Bronchial epithelial cell (primary cell): Measurements from ENCODE around the gene LRRC4. TPM values are rescaled to one million over a fixed set of nuclear protein-coding genes. Genes with fewer than 3 reads are reported as not detected.
A peak's percentile ranks its signal among the peaks of the same experiment; 100 is the strongest.

Source experiments
- DNase-seq: peaks from one replicate; pipeline ENCODE4 v3.0.0-alpha.2; 2010; ENCODE audit warnings: low read depth
- FAIRE-seq: peaks from 2 replicates; lab custom pipeline; 2011; peaks lifted over from hg19 to GRCh38; lab: Jason Lieb, UNC
- H3K27me3 ChIP-seq: 2 replicates; pipeline ENCODE4 v1.5.1; 2011; ENCODE audit warnings: low read length; ENCODE audit not compliant: control insufficient read depth, insufficient read depth
- H3K36me3 ChIP-seq: 2 replicates; pipeline ENCODE4 v1.5.1; 2011; ENCODE audit warnings: low read length; ENCODE audit not compliant: control insufficient read depth, insufficient read depth
- H3K4me3 ChIP-seq: 2 replicates; pipeline ENCODE4 v1.5.1; 2011; ENCODE audit warnings: mild to moderate bottlenecking, low read depth, low read length, control low read depth
- total RNA-seq: library from RNA; depleted of rRNA; stranded (reverse); fragments of >200 nt; gene quantifications from 2 replicates; pipeline ENCODE4 v1.2.1, GENCODE V29; 2014
- TF ChIP-seq, protein P1 (sequence below): IDR thresholded peaks from 2 replicates; pipeline ENCODE4 v1.5.1; 2011; ENCODE audit warnings: mild to moderate bottlenecking, moderate library complexity, low read length, control low read depth, inconsistent platforms; ENCODE audit not compliant: insufficient read depth, severe bottlenecking

Gene LRRC4
- total RNA-seq, 1 donor from 2014 or later = under 0.01 TPM

DNA sequence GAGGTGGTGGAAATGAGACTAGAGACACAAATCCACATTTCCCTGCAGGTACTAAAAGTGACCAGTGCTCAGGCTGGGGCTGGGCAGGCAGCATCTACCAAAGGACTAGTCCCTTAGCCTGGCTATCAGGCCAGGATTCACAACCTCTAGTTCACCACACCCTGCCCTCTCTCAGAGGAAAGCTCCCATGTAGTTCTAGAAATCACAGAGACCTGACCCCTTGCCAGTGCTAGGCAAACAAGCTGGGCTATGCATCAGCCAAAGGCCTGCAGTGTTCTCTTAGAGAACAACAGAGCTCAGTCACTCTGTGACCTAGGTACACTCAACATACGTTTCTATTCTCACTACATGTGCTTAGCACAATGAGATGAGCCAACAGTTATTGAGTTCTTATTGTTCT lies 26.7 kb upstream of the LRRC4 start:
- no peak for DNase-seq
- Histone ChIP-seq H3K36me3 (no peaks in the 10 kb centered on the region), H3K4me3 (no peak overlapping the region), H3K27me3 (no peaks in the 10 kb centered on the region)
- no peak for FAIRE-seq
- TF ChIP-seq, protein P1, sequence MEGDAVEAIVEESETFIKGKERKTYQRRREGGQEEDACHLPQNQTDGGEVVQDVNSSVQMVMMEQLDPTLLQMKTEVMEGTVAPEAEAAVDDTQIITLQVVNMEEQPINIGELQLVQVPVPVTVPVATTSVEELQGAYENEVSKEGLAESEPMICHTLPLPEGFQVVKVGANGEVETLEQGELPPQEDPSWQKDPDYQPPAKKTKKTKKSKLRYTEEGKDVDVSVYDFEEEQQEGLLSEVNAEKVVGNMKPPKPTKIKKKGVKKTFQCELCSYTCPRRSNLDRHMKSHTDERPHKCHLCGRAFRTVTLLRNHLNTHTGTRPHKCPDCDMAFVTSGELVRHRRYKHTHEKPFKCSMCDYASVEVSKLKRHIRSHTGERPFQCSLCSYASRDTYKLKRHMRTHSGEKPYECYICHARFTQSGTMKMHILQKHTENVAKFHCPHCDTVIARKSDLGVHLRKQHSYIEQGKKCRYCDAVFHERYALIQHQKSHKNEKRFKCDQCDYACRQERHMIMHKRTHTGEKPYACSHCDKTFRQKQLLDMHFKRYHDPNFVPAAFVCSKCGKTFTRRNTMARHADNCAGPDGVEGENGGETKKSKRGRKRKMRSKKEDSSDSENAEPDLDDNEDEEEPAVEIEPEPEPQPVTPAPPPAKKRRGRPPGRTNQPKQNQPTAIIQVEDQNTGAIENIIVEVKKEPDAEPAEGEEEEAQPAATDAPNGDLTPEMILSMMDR = no peak

DNA sequence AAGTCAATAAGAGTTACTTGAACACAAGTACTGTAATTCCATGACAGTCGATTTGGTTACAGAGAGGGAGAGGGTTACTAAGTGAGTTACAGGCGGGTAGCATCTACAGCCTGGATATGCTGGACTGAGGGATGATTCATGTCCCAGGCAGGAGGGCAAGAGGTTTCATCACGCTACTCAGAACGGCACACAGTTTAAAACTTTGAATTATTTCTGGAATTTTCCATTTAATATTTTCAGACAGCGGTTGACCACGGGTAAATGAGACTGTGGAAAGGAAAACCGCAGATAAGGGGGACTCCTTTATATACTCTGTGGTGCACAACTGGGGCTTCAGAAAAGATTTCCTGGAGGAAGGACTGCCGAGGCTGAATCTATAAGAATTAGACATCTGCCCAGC lies 25.7 kb upstream of the LRRC4 start:
- DNase-seq = no peak
- no peak for FAIRE-seq

DNA sequence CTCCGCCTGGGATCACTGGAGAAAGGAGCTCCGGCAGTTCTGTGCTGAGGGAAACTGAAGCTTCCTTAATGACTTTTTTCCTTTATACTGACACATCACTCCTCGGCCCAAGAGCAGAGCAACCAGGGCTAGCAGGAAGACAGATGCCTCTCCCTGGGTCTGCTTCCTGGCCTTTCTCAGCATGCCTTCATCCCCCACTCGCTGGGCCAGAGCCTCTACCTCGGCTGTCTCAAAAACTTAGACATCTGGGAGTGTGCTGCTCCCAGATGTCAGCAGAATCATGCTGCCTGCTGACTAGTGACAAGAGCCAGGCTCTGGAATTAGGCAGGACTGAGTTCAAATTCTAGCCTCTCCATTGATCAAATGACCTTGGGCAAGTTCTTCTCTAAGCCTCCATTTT lies 24.4 kb upstream of the LRRC4 start:
- H3K36me3 ChIP-seq = no peaks in the 10 kb centered on the region
- no peak overlapping the region for H3K4me3 ChIP-seq
- no peak for DNase-seq
- no peaks in the 10 kb centered on the region for H3K27me3 ChIP-seq
- TF ChIP-seq, protein P1 = no peak
- no peak for FAIRE-seq

More for the DNA sequence above, 25.7 kb upstream of the LRRC4 start:
- Histone ChIP-seq H3K27me3 (no peaks in the 10 kb centered on the region), H3K4me3 (no peak overlapping the region), H3K36me3 (no peaks in the 10 kb centered on the region)
- TF ChIP-seq, protein P1 = no peak

DNA sequence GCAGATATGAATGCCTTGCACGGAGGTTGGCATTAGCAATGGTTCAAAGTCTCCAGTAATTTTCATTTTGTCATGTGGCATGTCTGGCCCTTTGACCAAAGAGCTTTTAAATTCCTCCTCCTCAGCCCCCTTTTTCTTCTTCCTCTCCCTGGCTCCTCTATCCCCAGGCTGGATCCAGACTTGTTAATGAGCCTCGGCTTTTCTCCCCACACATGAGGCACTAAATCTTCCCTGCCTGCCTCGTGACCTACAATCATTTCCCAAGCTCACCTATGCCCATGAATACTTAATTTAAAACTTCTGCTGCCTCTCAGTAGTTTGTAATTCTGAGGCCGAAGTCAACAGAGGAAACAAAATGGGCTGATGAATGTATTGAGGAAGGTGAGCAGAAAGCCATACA lies 23.3 kb upstream of the LRRC4 start:
- FAIRE-seq = no peak
- no peak for DNase-seq
- no peak overlapping the region for H3K4me3 ChIP-seq
- TF ChIP-seq, protein P1 = no peak
- no peaks in the 10 kb centered on the region for H3K27me3 ChIP-seq
- no peaks in the 10 kb centered on the region for H3K36me3 ChIP-seq

DNA sequence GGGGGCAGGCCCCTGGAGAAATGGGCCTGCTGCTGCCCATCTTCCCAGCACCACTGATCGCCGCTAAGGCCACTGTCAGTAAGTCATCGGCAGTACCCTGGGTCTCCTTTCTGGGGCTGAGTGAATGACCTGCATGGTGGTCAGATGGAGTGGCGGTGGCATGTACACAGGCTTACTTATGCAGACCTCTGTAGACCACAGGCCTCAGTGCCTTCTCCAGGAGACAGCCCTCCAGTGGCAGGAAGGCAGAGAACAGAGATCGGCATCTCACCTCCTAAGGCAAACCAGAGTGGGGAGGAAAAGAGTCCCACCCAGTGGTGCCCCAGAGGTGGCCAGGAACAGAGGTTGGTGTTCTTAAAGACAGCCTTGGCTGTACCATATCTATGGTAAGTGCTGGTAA lies 22.8 kb upstream of the LRRC4 start:
- DNase-seq (no peak), FAIRE-seq (no peak)
- Histone ChIP-seq H3K27me3 (no peaks in the 10 kb centered on the region), H3K4me3 (no peak overlapping the region), H3K36me3 (no peaks in the 10 kb centered on the region)
- TF ChIP-seq, protein P1 = no peak

DNA sequence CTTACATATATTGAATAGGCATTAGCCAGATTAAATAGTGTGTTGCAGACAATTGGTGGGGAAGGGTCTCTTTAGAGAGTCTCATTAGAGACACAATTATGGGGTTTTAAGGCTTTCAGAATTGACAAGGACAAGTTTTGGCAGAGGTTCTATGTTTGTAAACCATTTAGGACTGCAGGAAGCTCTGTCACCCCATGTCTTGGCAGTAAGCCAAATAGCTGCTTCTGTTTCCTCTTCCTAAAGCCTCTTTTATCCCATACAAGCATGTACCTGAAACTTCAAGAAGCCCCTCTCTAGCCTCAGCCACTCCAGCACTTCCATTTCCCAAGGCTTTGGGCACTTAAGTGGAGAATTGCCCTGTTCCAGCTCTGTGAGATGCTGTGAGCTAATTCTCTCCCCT lies 21.8 kb upstream of the LRRC4 start:
- Histone ChIP-seq H3K36me3 (peaks cover 3% of the 10 kb centered on the region), H3K4me3 (no peak overlapping the region), H3K27me3 (no peaks in the 10 kb centered on the region)
- TF ChIP-seq, protein P1 = no peak
- FAIRE-seq (no peak), DNase-seq (peak; percentile 39)
